ENCODE measurements around the gene PIK3R3.

Gene PIK3R3

GRCh38 chr1:46175243-46175642, 42.8 kb upstream of the PIK3R3 start:
- ChIA-PET POLR2A (no interaction called here), CTCF (interaction anchor here (0.5 to 11.4 kb wide), 4 partner anchors 30 to 402 kb away, joined by 3 to 167 read pairs (median 4); no protein-coding TSS in a partner anchor)
- no peak for DNase-seq
- Histone ChIP-seq H3K9me3 (ENCODE audit: control extremely low read depth in 1 of 5, control insufficient read depth in 4 of 5, insufficient read depth in 2 of 5, low read depth in 1 of 5, low read length in 4 of 5) (no peaks in the 10 kb centered on the region), H3K27ac (ENCODE audit: insufficient read depth in 1 of 2, low read depth in 1 of 2, low read length in 2 of 2, poor library complexity in 1 of 2, severe bottlenecking in 2 of 2) (no peak overlapping the region), H3K4me1 (ENCODE audit: control extremely low read depth in 1 of 4, control insufficient read depth in 4 of 4, insufficient read depth in 4 of 4, low read length in 3 of 4) (peaks cover 0 to 3% (median 0%) of the 10 kb centered on the region in 4 experiments), H3K27me3 (replicated peaks in 2 of 5; ENCODE audit: control insufficient read depth in 4 of 5, insufficient read depth in 5 of 5, low read length in 4 of 5) (no peaks in the 10 kb centered on the region), H3K36me3 (ENCODE audit: control insufficient read depth in 4 of 4, insufficient read depth in 4 of 4, low read length in 3 of 4) (no peaks in the 10 kb centered on the region), H3K4me3 (ENCODE audit: control insufficient read depth in 1 of 7, extremely low read depth in 1 of 7, insufficient read depth in 4 of 7, low read depth in 2 of 7, low read length in 6 of 7) (no peak overlapping the region)
- WGBS (ENCODE audit: insufficient coverage): 94% methylated on average over 2 of the region's 3 CpGs

GRCh38 chr1:46174448-46175231, 42.2 kb upstream of the PIK3R3 start, which contains the start of gene TSPAN1:
Gene TSPAN1 (plus strand): TSS chr1:46175087. CDS start chr1:46181108, 6,021 bp downstream.
- Histone ChIP-seq H3K27ac (ENCODE audit: insufficient read depth in 1 of 2, low read depth in 1 of 2, low read length in 2 of 2, poor library complexity in 1 of 2, severe bottlenecking in 2 of 2) (no peak within 1 kb of the TSS), H3K4me1 (ENCODE audit: control extremely low read depth in 1 of 4, control insufficient read depth in 4 of 4, insufficient read depth in 4 of 4, low read length in 3 of 4) (peaks cover 0 to 3% (median 0%) of the 10 kb centered on the region in 4 experiments), H3K4me3 (ENCODE audit: control insufficient read depth in 1 of 7, extremely low read depth in 1 of 7, insufficient read depth in 4 of 7, low read depth in 2 of 7, low read length in 6 of 7) (no peak within 1 kb of the TSS), H3K27me3 (replicated peaks in 2 of 5; ENCODE audit: control insufficient read depth in 4 of 5, insufficient read depth in 5 of 5, low read length in 4 of 5) (no peaks in the 10 kb centered on the region), H3K9me3 (ENCODE audit: control extremely low read depth in 1 of 5, control insufficient read depth in 4 of 5, insufficient read depth in 2 of 5, low read depth in 1 of 5, low read length in 4 of 5) (no peaks in the 10 kb centered on the region), H3K36me3 (ENCODE audit: control insufficient read depth in 4 of 4, insufficient read depth in 4 of 4, low read length in 3 of 4) (no peaks in the 10 kb centered on the region)
- WGBS (ENCODE audit: insufficient coverage): 97% methylated on average over 11 of the region's 11 CpGs
- no peak for DNase-seq
- ChIA-PET POLR2A (no interaction called here), CTCF (interaction anchor here (1.1 to 11.4 kb wide), 4 partner anchors 29 to 139 kb away, joined by 3 to 167 read pairs (median 5); no protein-coding TSS in a partner anchor)

GRCh38 chr1:46173361-46173856, 41.0 kb upstream of the PIK3R3 start:
- DNase-seq: peak in 2 of 3 donors; percentile 15 to 24
- no peaks in the 10 kb centered on the region for H3K4me1 ChIP-seq (ENCODE audit: control extremely low read depth in 1 of 4, control insufficient read depth in 4 of 4, insufficient read depth in 4 of 4, low read length in 3 of 4)
- H3K36me3 ChIP-seq (ENCODE audit: control insufficient read depth in 4 of 4, insufficient read depth in 4 of 4, low read length in 3 of 4): no peaks in the 10 kb centered on the region
- H3K4me3 ChIP-seq (ENCODE audit: control insufficient read depth in 1 of 7, extremely low read depth in 1 of 7, insufficient read depth in 4 of 7, low read depth in 2 of 7, low read length in 6 of 7): no peak overlapping the region
- no CpG with 5 or more reads among the region's 4 CpGs for WGBS (ENCODE audit: insufficient coverage)
- POLR2A ChIA-PET: interaction anchor here (0.6 kb wide), 1 partner anchor 71 kb away, joined by 11 read pairs; no protein-coding TSS in a partner anchor
- H3K27ac ChIP-seq (ENCODE audit: insufficient read depth in 1 of 2, low read depth in 1 of 2, low read length in 2 of 2, poor library complexity in 1 of 2, severe bottlenecking in 2 of 2): no peak overlapping the region
- H3K27me3 ChIP-seq (replicated peaks in 2 of 5; ENCODE audit: control insufficient read depth in 4 of 5, insufficient read depth in 5 of 5, low read length in 4 of 5): peaks cover 0 to 6% (median 0%) of the 10 kb centered on the region in 5 experiments
- CTCF ChIA-PET: interaction anchor here (0.5 to 1.9 kb wide), 5 partner anchors 9 to 598 kb away, joined by 3 to 6 read pairs (median 3); no protein-coding TSS in a partner anchor
- H3K9me3 ChIP-seq (ENCODE audit: control extremely low read depth in 1 of 5, control insufficient read depth in 4 of 5, insufficient read depth in 2 of 5, low read depth in 1 of 5, low read length in 4 of 5): no peaks in the 10 kb centered on the region

GRCh38 chr1:46172321-46172720, 39.9 kb upstream of the PIK3R3 start:
- Histone ChIP-seq H3K9me3 (ENCODE audit: control extremely low read depth in 1 of 5, control insufficient read depth in 4 of 5, insufficient read depth in 2 of 5, low read depth in 1 of 5, low read length in 4 of 5) (no peaks in the 10 kb centered on the region), H3K4me1 (ENCODE audit: control extremely low read depth in 1 of 4, control insufficient read depth in 4 of 4, insufficient read depth in 4 of 4, low read length in 3 of 4) (peaks cover 0 to 2% (median 2%) of the 10 kb centered on the region in 4 experiments), H3K27me3 (replicated peaks in 2 of 5; ENCODE audit: control insufficient read depth in 4 of 5, insufficient read depth in 5 of 5, low read length in 4 of 5) (peaks cover 0 to 10% (median 0%) of the 10 kb centered on the region in 5 experiments), H3K4me3 (ENCODE audit: control insufficient read depth in 1 of 7, extremely low read depth in 1 of 7, insufficient read depth in 4 of 7, low read depth in 2 of 7, low read length in 6 of 7) (no peak overlapping the region), H3K27ac (ENCODE audit: insufficient read depth in 1 of 2, low read depth in 1 of 2, low read length in 2 of 2, poor library complexity in 1 of 2, severe bottlenecking in 2 of 2) (no peak overlapping the region), H3K36me3 (ENCODE audit: control insufficient read depth in 4 of 4, insufficient read depth in 4 of 4, low read length in 3 of 4) (no peaks in the 10 kb centered on the region)
- WGBS (ENCODE audit: insufficient coverage): 100% methylated on average over 3 of the region's 4 CpGs
- POLR2A ChIA-PET: no interaction called here
- no peak for DNase-seq
- CTCF ChIA-PET: interaction anchor here (1.0 kb wide), 1 partner anchor 136 kb away, joined by 6 read pairs; no protein-coding TSS in a partner anchor

GRCh38 chr1:46171871-46172270, 39.4 kb upstream of the PIK3R3 start:
- Histone ChIP-seq H3K4me3 (ENCODE audit: control insufficient read depth in 1 of 7, extremely low read depth in 1 of 7, insufficient read depth in 4 of 7, low read depth in 2 of 7, low read length in 6 of 7) (no peak overlapping the region), H3K27ac (ENCODE audit: insufficient read depth in 1 of 2, low read depth in 1 of 2, low read length in 2 of 2, poor library complexity in 1 of 2, severe bottlenecking in 2 of 2) (no peak overlapping the region), H3K36me3 (ENCODE audit: control insufficient read depth in 4 of 4, insufficient read depth in 4 of 4, low read length in 3 of 4) (no peaks in the 10 kb centered on the region), H3K27me3 (replicated peaks in 2 of 5; ENCODE audit: control insufficient read depth in 4 of 5, insufficient read depth in 5 of 5, low read length in 4 of 5) (peaks cover 0 to 11% (median 0%) of the 10 kb centered on the region in 5 experiments), H3K4me1 (ENCODE audit: control extremely low read depth in 1 of 4, control insufficient read depth in 4 of 4, insufficient read depth in 4 of 4, low read length in 3 of 4) (peaks cover 0 to 7% (median 5%) of the 10 kb centered on the region in 4 experiments), H3K9me3 (ENCODE audit: control extremely low read depth in 1 of 5, control insufficient read depth in 4 of 5, insufficient read depth in 2 of 5, low read depth in 1 of 5, low read length in 4 of 5) (no peaks in the 10 kb centered on the region)
- 100% methylated on average over 5 of the region's 6 CpGs for WGBS (ENCODE audit: insufficient coverage)
- CTCF ChIA-PET: interaction anchor here (1.0 kb wide), 1 partner anchor 135 kb away, joined by 6 read pairs; no protein-coding TSS in a partner anchor
- POLR2A ChIA-PET: no interaction called here
- no peak for DNase-seq

GRCh38 chr1:46171351-46171750, 38.9 kb upstream of the PIK3R3 start:
- no peaks in the 10 kb centered on the region for H3K36me3 ChIP-seq (ENCODE audit: control insufficient read depth in 4 of 4, insufficient read depth in 4 of 4, low read length in 3 of 4)
- H3K9me3 ChIP-seq (ENCODE audit: control extremely low read depth in 1 of 5, control insufficient read depth in 4 of 5, insufficient read depth in 2 of 5, low read depth in 1 of 5, low read length in 4 of 5): no peaks in the 10 kb centered on the region
- no peak for DNase-seq
- H3K4me1 ChIP-seq (ENCODE audit: control extremely low read depth in 1 of 4, control insufficient read depth in 4 of 4, insufficient read depth in 4 of 4, low read length in 3 of 4): peaks cover 0 to 12% (median 9%) of the 10 kb centered on the region in 4 experiments
- peaks cover 0 to 11% (median 0%) of the 10 kb centered on the region in 5 experiments for H3K27me3 ChIP-seq (replicated peaks in 2 of 5; ENCODE audit: control insufficient read depth in 4 of 5, insufficient read depth in 5 of 5, low read length in 4 of 5)
- 91% methylated on average over 8 of the region's 8 CpGs for WGBS (ENCODE audit: insufficient coverage)
- ChIA-PET CTCF (interaction anchor here (1.0 kb wide), 1 partner anchor 135 kb away, joined by 6 read pairs; no protein-coding TSS in a partner anchor), POLR2A (no interaction called here)
- no peak overlapping the region for H3K27ac ChIP-seq (ENCODE audit: insufficient read depth in 1 of 2, low read depth in 1 of 2, low read length in 2 of 2, poor library complexity in 1 of 2, severe bottlenecking in 2 of 2)
- H3K4me3 ChIP-seq (ENCODE audit: control insufficient read depth in 1 of 7, extremely low read depth in 1 of 7, insufficient read depth in 4 of 7, low read depth in 2 of 7, low read length in 6 of 7): no peak overlapping the region

All from common myeloid progenitor, CD34-positive (primary cell).